Ascending aorta (tissue), 2 donors: ENCODE data around the gene HS6ST1. TPM values are rescaled to one million over a fixed set of nuclear protein-coding genes. Genes with fewer than 3 reads are reported as not detected.

ENCODE experiments used
- DNase-seq, 2 donors: peaks; one replicate each; pipeline ENCODE4 v3.0.0-alpha.2; 2019; ENCODE audit warnings: low spot score in 2 of 2
- H3K27ac ChIP-seq, 2 donors: fragments of 200-600 bp; sonication (generic); one replicate each; pipeline ENCODE4 v1.5.1; 2016 to 2017; ENCODE audit warnings: mild to moderate bottlenecking in 1 of 2
- H3K27me3 ChIP-seq: fragments of 200-600 bp; sonication (generic); one replicate; pipeline ENCODE4 v1.5.1; 2017
- H3K36me3 ChIP-seq, 2 donors: fragments of 200-600 bp; sonication (generic); one replicate each; pipeline ENCODE4 v1.5.1; 2016
- H3K4me1 ChIP-seq, 2 donors: fragments of 200-600 bp; sonication (generic); one replicate each; pipeline ENCODE4 v1.5.1; 2016 to 2017; ENCODE audit warnings: mild to moderate bottlenecking in 1 of 2
- H3K4me3 ChIP-seq, 2 donors: fragments of 200-600 bp; sonication (generic); one replicate each; pipeline ENCODE4 v1.5.1; 2016 to 2017; ENCODE audit warnings: mild to moderate bottlenecking in 1 of 2
- H3K9me3 ChIP-seq, 2 donors: fragments of 200-600 bp; sonication (generic); one replicate each; pipeline ENCODE4 v1.5.1; 2016
- CTCF ChIP-seq, 3 experiments: fragments of 200-600 bp in 2 of 3; fragments of 450-650 bp in 1 of 3; sonication (generic) in 2 of 3; IDR thresholded peaks; one replicate each; pipeline ENCODE4 v1.5.1; 2016 to 2019; ENCODE audit warnings: antibody characterized with exemption in 3 of 3, mild to moderate bottlenecking in 1 of 3, moderate library complexity in 1 of 3
- intact Hi-C: fragments of 100-400 bp; cut with DNase I; formaldehyde crosslinking; loops from one replicate; pipeline ENCODE4 v1.15.1; 2023
- total RNA-seq: library from RNA; depleted of rRNA; stranded (reverse); fragments of >200 nt; gene quantifications from one replicate; pipeline ENCODE4 v1.1.0, GENCODE V29; 2016

HS6ST1 gene
- total RNA-seq, 1 donor from 2014 or later, result 42.7 TPM

- intact Hi-C loops, result no loop called here
- Histone ChIP-seq H3K36me3 (peaks cover 0 to 11% of the 10 kb centered on the region in 2 donors), H3K4me1 (no peaks in the 10 kb centered on the region), H3K27me3 (no peaks in the 10 kb centered on the region), H3K9me3 (no peaks in the 10 kb centered on the region), H3K27ac (no peak overlapping the region), H3K4me3 (no peak overlapping the region)
- no peak for DNase-seq
- no peak for TF ChIP-seq CTCF (IDR thresholded peaks at IDR 0.05)
Measured at GRCh38 chr2:128285329-128285931, 33.2 kb downstream of the HS6ST1 start.

- Histone ChIP-seq H3K27ac (no peak overlapping the region), H3K9me3 (no peaks in the 10 kb centered on the region), H3K36me3 (peaks cover 0 to 11% of the 10 kb centered on the region in 2 donors), H3K27me3 (no peaks in the 10 kb centered on the region), H3K4me1 (no peaks in the 10 kb centered on the region), H3K4me3 (no peak overlapping the region)
- intact Hi-C loops, result no loop called here
- TF ChIP-seq CTCF (IDR thresholded peaks at IDR 0.05), result no peak
- DNase-seq, result no peak
Measured at GRCh38 chr2:128284841-128285240, 33.8 kb downstream of the HS6ST1 start.

- Histone ChIP-seq H3K9me3 (no peaks in the 10 kb centered on the region), H3K27ac (no peak overlapping the region), H3K4me1 (no peaks in the 10 kb centered on the region), H3K4me3 (no peak overlapping the region), H3K36me3 (peaks cover 0 to 11% of the 10 kb centered on the region in 2 donors), H3K27me3 (no peaks in the 10 kb centered on the region)
- TF ChIP-seq CTCF (IDR thresholded peaks at IDR 0.05), result no peak
- intact Hi-C loops, result no loop called here
- no peak for DNase-seq
Measured at GRCh38 chr2:128284037-128284441, 34.6 kb downstream of the HS6ST1 start.

- Histone ChIP-seq H3K4me3 (no peak overlapping the region), H3K4me1 (no peaks in the 10 kb centered on the region), H3K27ac (no peak overlapping the region), H3K9me3 (no peaks in the 10 kb centered on the region), H3K27me3 (no peaks in the 10 kb centered on the region), H3K36me3 (peaks cover 0 to 8% of the 10 kb centered on the region in 2 donors)
- DNase-seq, result no peak
- no peak for TF ChIP-seq CTCF (IDR thresholded peaks at IDR 0.05)
- intact Hi-C loops, result no loop called here
Measured at GRCh38 chr2:128282976-128283810, 35.5 kb downstream of the HS6ST1 start.

- no peak overlapping the region for H3K4me3 ChIP-seq
- H3K36me3 ChIP-seq, result peaks cover 0 to 7% of the 10 kb centered on the region in 2 donors
- H3K27ac ChIP-seq, result no peak overlapping the region
- TF ChIP-seq CTCF (IDR thresholded peaks at IDR 0.05), result no peak
- intact Hi-C loops, result no loop called here
- no peaks in the 10 kb centered on the region for H3K4me1 ChIP-seq
- DNase-seq, result peak in 1 of 2 donors; percentile 56
- H3K27me3 ChIP-seq, result no peaks in the 10 kb centered on the region
- no peaks in the 10 kb centered on the region for H3K9me3 ChIP-seq
Measured at GRCh38 chr2:128282246-128282975, 36.3 kb downstream of the HS6ST1 start.
